Ovary (tissue), 9 donors: ENCODE data around the gene SORCS2. TPM values are rescaled to one million over a fixed set of nuclear protein-coding genes. Genes with fewer than 3 reads are reported as not detected.

Experiments
- DNase-seq, 5 donors: peaks; one replicate each; pipeline ENCODE4 v3.0.0-alpha.2; 2019 to 2020
- H3K27ac ChIP-seq, 2 donors: fragments of 200-600 bp; one replicate each; pipeline versions ENCODE4 v1.5.1 to v1.8.0; 2019 to 2022
- H3K27me3 ChIP-seq: fragments of 200-600 bp; one replicate; pipeline ENCODE4 v1.8.0; 2022
- H3K36me3 ChIP-seq: fragments of 200-600 bp; sonication (generic); one replicate; pipeline ENCODE4 v1.5.1; 2019
- H3K4me1 ChIP-seq: one replicate; pipeline ENCODE4 v1.8.1; 2013; ENCODE audit warnings: mild to moderate bottlenecking, moderate library complexity; ENCODE audit not compliant: insufficient read depth
- H3K4me3 ChIP-seq: fragments of 200-600 bp; sonication (generic); one replicate; pipeline ENCODE4 v1.5.1; 2017
- H3K9me3 ChIP-seq, 2 donors: fragments of 200-600 bp in 1 of 2; sonication (generic) in 1 of 2; one replicate each; pipeline versions ENCODE4 v1.5.1 to v1.8.1; 2013 to 2019; ENCODE audit warnings: mild to moderate bottlenecking in 1 of 2, moderate library complexity in 1 of 2
- CTCF ChIP-seq, 3 donors: fragments of 450-650 bp in 2 of 3; fragments of 200-600 bp in 1 of 3; IDR thresholded peaks; one replicate each; pipeline versions ENCODE4 v1.5.1 to v1.8.0; 2016 to 2022; ENCODE audit warnings: antibody characterized with exemption in 3 of 3, mild to moderate bottlenecking in 1 of 3
- EP300 ChIP-seq: sonication (generic); formaldehyde crosslinking; IDR thresholded peaks from one replicate; pipeline ENCODE4 v1.6.1; 2017; ENCODE audit warnings: antibody characterized with exemption
- POLR2A ChIP-seq: fragments of 450-650 bp; IDR thresholded peaks from one replicate; pipeline ENCODE4 v1.6.1; 2017; ENCODE audit warnings: antibody characterized with exemption, mild to moderate bottlenecking, moderate library complexity
- WGBS, 3 donors: extraction: QIAGEN DNeasy Blood & Tissue Kit in 1 of 3; methylation state at CpG; one replicate each; pipeline versions ENCODE4 v1.1.5 to v1.1.7; 2013 to 2017; 5-methylcytosine and 5-hydroxymethylcytosine counted together
- intact Hi-C, 4 donors: fragments of 100-400 bp; cut with DNase I; formaldehyde crosslinking; loops; one replicate each; pipeline versions ENCODE4 v1.11.0 to v1.15.1; 2022 to 2023
- polyA plus RNA-seq, 2 donors: library from polyadenylated mRNA; stranded (reverse); fragments of 200-250 nt in 1 of 2; fragments of 350-450 nt in 1 of 2; fragmentation: Illumina TruSeq in 1 of 2; extraction: RNeasy Lipid Tissue Mini Kit (QIAGEN cat#74804) in 1 of 2; gene quantifications; one replicate each; pipeline ENCODE4 v1.2.3, GENCODE V29; 2013 to 2014
- total RNA-seq, 7 donors: library from RNA; depleted of rRNA in 2 of 7; stranded (reverse); fragments of >200 nt in 2 of 7; fragmentation: NEBNext Ultra II Directional in 3 of 7; extraction: Animal tissue kit (Norgen Biotek cat#: 25700) in 3 of 7; gene quantifications; one replicate each; pipeline versions ENCODE4 v1.1.0 to v1.2.4, GENCODE V29; 2016 to 2023
- donor health status: DM: no; HTN: no; CAD: no; lungs with moderate emphysema.
- donor health status: DM: no; HTN: no; CAD: no.
- donor health status: Bipolar disorder and iron deficiency.
- donor health status: DM: yes; HTN: yes; CAD: no.
- donor health status: DM: no; HTN: no; CAD: no.
- donor health status: DM: yes; HTN: yes; CAD: no.

Gene SORCS2
- total and polyA plus RNA-seq, 9 donors = 0.60 to 23.9 (median 7.1) TPM

- 84 to 93% (median 89%) methylated on average over 6 of the region's 6 CpGs for WGBS, 3 donors
- Histone ChIP-seq H3K36me3 (no peaks in the 10 kb centered on the region), H3K4me1 (peaks cover 20% of the 10 kb centered on the region), H3K27me3 (no peaks in the 10 kb centered on the region), H3K4me3 (no peak overlapping the region), H3K9me3 (no peaks in the 10 kb centered on the region), H3K27ac (no peak overlapping the region)
- no peak for TF ChIP-seq CTCF (IDR thresholded peaks at IDR 0.05)
- no peak for TF ChIP-seq EP300
- no peak for TF ChIP-seq POLR2A
- DNase-seq = no peak
- intact Hi-C loops = no loop called here
Observed at GRCh38 chr4:7352486-7352885, 160.1 kb downstream of the SORCS2 start.

- H3K9me3 ChIP-seq = no peaks in the 10 kb centered on the region
- H3K36me3 ChIP-seq = no peaks in the 10 kb centered on the region
- no peak for TF ChIP-seq CTCF (IDR thresholded peaks at IDR 0.05)
- peaks cover 20% of the 10 kb centered on the region for H3K4me1 ChIP-seq
- no peaks in the 10 kb centered on the region for H3K27me3 ChIP-seq
- WGBS, 3 donors = 89 to 95% (median 89%) methylated on average over 7 of the region's 7 CpGs
- H3K27ac ChIP-seq = no peak overlapping the region
- intact Hi-C loops = no loop called here
- no peak overlapping the region for H3K4me3 ChIP-seq
- peak in 1 of 5 donors; percentile 30 for DNase-seq
Observed at GRCh38 chr4:7353046-7353790, 160.9 kb downstream of the SORCS2 start.

- peaks cover 20% of the 10 kb centered on the region for H3K4me1 ChIP-seq
- H3K36me3 ChIP-seq = no peaks in the 10 kb centered on the region
- no peak overlapping the region for H3K27ac ChIP-seq
- peak in 2 of 5 donors; percentile 40 to 67 for DNase-seq
- WGBS, 3 donors = 69 to 78% (median 75%) methylated on average over 17 of the region's 17 CpGs
- no peaks in the 10 kb centered on the region for H3K9me3 ChIP-seq
- TF ChIP-seq POLR2A = no peak
- TF ChIP-seq EP300 = no peak
- no peak for TF ChIP-seq CTCF (IDR thresholded peaks at IDR 0.05)
- intact Hi-C loops = no loop called here
- no peak overlapping the region for H3K4me3 ChIP-seq
- no peaks in the 10 kb centered on the region for H3K27me3 ChIP-seq
Observed at GRCh38 chr4:7353846-7354610, 161.7 kb downstream of the SORCS2 start.

GRCh38 chr4:7354927-7355326 is 162.6 kb downstream of the SORCS2 start:
- TF ChIP-seq EP300 = no peak
- Histone ChIP-seq H3K27ac (no peak overlapping the region), H3K36me3 (no peaks in the 10 kb centered on the region), H3K4me1 (peaks cover 19% of the 10 kb centered on the region), H3K27me3 (no peaks in the 10 kb centered on the region), H3K4me3 (no peak overlapping the region), H3K9me3 (no peaks in the 10 kb centered on the region)
- DNase-seq = peak in 1 of 5 donors; percentile 27
- intact Hi-C loops = no loop called here
- 48 to 62% (median 59%) methylated on average over 5 of the region's 5 CpGs for WGBS, 3 donors

GRCh38 chr4:7355795-7356194 is 163.5 kb downstream of the SORCS2 start:
- H3K36me3 ChIP-seq = no peaks in the 10 kb centered on the region
- H3K4me3 ChIP-seq = no peak overlapping the region
- no peak for TF ChIP-seq POLR2A
- no peak for TF ChIP-seq EP300
- no peak for TF ChIP-seq CTCF (IDR thresholded peaks at IDR 0.05)
- no peaks in the 10 kb centered on the region for H3K27me3 ChIP-seq
- DNase-seq = peak in 2 of 5 donors; percentile 30 to 45
- intact Hi-C loops = no loop called here
- 44 to 71% (median 56%) methylated on average over 3 of the region's 3 CpGs for WGBS, 3 donors
- peaks cover 19% of the 10 kb centered on the region for H3K4me1 ChIP-seq
- H3K27ac ChIP-seq = peak overlapping the region in 1 of 2 donors; percentile 44
- no peaks in the 10 kb centered on the region for H3K9me3 ChIP-seq
